Colonic mucosa (tissue), 4 donors: ENCODE measurements around the gene VRK1. TPM values are rescaled to one million over a fixed set of nuclear protein-coding genes. Genes with fewer than 3 reads are reported as not detected.

Experiments used
- DNase-seq: peaks from one replicate; pipeline ENCODE4 v3.0.0-alpha.2; 2020
- H3K27ac ChIP-seq: fragments of 200-600 bp; one replicate; pipeline ENCODE4 v1.8.0; 2021
- H3K27me3 ChIP-seq: fragments of 200-600 bp; one replicate; pipeline ENCODE4 v1.8.0; 2021
- H3K36me3 ChIP-seq: fragments of 200-600 bp; one replicate; pipeline ENCODE4 v1.8.0; 2021
- H3K4me1 ChIP-seq: fragments of 200-600 bp; one replicate; pipeline ENCODE4 v1.8.0; 2021; ENCODE audit warnings: mild to moderate bottlenecking
- H3K4me3 ChIP-seq: fragments of 200-600 bp; one replicate; pipeline ENCODE4 v1.8.0; 2021
- H3K9ac ChIP-seq, 2 donors: one replicate each; pipeline ENCODE4 v1.7.0; 2013; ENCODE audit warnings: control low read depth in 2 of 2, low read depth in 2 of 2, low read length in 2 of 2
- H3K9me3 ChIP-seq: fragments of 200-600 bp; one replicate; pipeline ENCODE4 v1.8.0; 2021
- CTCF ChIP-seq: fragments of 200-600 bp; IDR thresholded peaks from one replicate; pipeline ENCODE4 v1.8.0; 2022; ENCODE audit warnings: antibody characterized with exemption, mild to moderate bottlenecking
- intact Hi-C: fragments of 100-400 bp; cut with DNase I; formaldehyde crosslinking; loops from one replicate; pipeline ENCODE4 v1.14.1; 2022
- total RNA-seq, 2 donors: library from RNA; stranded (reverse); fragmentation: NEBNext Ultra II Directional in 1 of 2; extraction: Animal tissue kit (Norgen Biotek cat#: 25700) in 1 of 2; gene quantifications; one replicate each; pipeline ENCODE4 v1.2.1, GENCODE V29; 2021
- donor health status: healthy.
- donor health status: DM: no; HTN: no; CAD: no.
- donor health status: DM: no; HTN: no; CAD: no.

VRK1 gene
- total RNA-seq, 2 donors from 2014 or later: 13.0 to 35.9 TPM

GRCh38 chr14:96780500-96780899 lies 16.7 kb upstream of the VRK1 start:
- no peak overlapping the region for H3K4me3 ChIP-seq
- H3K27me3 ChIP-seq: no peaks in the 10 kb centered on the region
- DNase-seq: no peak
- H3K27ac ChIP-seq: no peak overlapping the region
- H3K9ac ChIP-seq: no peak overlapping the region
- H3K36me3 ChIP-seq: no peaks in the 10 kb centered on the region
- intact Hi-C loops: no loop called here
- H3K4me1 ChIP-seq: no peaks in the 10 kb centered on the region
- H3K9me3 ChIP-seq: no peaks in the 10 kb centered on the region
- TF ChIP-seq CTCF: no peak

- TF ChIP-seq CTCF: no peak
- Histone ChIP-seq H3K9ac (no peak overlapping the region), H3K4me1 (no peaks in the 10 kb centered on the region), H3K9me3 (no peaks in the 10 kb centered on the region), H3K27ac (no peak overlapping the region), H3K36me3 (no peaks in the 10 kb centered on the region), H3K4me3 (no peak overlapping the region), H3K27me3 (no peaks in the 10 kb centered on the region)
- DNase-seq: no peak
- intact Hi-C loops: no loop called here
Observed at GRCh38 chr14:96781371-96781770, 15.8 kb upstream of the VRK1 start.

- no peaks in the 10 kb centered on the region for H3K9me3 ChIP-seq
- intact Hi-C loops: no loop called here
- no peak overlapping the region for H3K27ac ChIP-seq
- no peaks in the 10 kb centered on the region for H3K4me1 ChIP-seq
- DNase-seq: no peak
- H3K36me3 ChIP-seq: no peaks in the 10 kb centered on the region
- no peak for TF ChIP-seq CTCF
- no peaks in the 10 kb centered on the region for H3K27me3 ChIP-seq
- H3K9ac ChIP-seq: no peak overlapping the region
- H3K4me3 ChIP-seq: no peak overlapping the region
Observed at GRCh38 chr14:96782436-96782835, 14.7 kb upstream of the VRK1 start.

- Histone ChIP-seq H3K27me3 (no peaks in the 10 kb centered on the region), H3K9ac (no peak overlapping the region), H3K9me3 (no peaks in the 10 kb centered on the region), H3K4me1 (no peaks in the 10 kb centered on the region), H3K36me3 (no peaks in the 10 kb centered on the region), H3K27ac (no peak overlapping the region), H3K4me3 (no peak overlapping the region)
- TF ChIP-seq CTCF: no peak
- intact Hi-C loops: no loop called here
- DNase-seq: no peak
Observed at GRCh38 chr14:96783043-96783914, 13.9 kb upstream of the VRK1 start.

- H3K9ac ChIP-seq: no peak overlapping the region
- no peaks in the 10 kb centered on the region for H3K27me3 ChIP-seq
- H3K27ac ChIP-seq: no peak overlapping the region
- intact Hi-C loops: no loop called here
- DNase-seq: no peak
- no peak overlapping the region for H3K4me3 ChIP-seq
- no peaks in the 10 kb centered on the region for H3K4me1 ChIP-seq
- no peaks in the 10 kb centered on the region for H3K36me3 ChIP-seq
- no peak for TF ChIP-seq CTCF
- no peaks in the 10 kb centered on the region for H3K9me3 ChIP-seq
Observed at GRCh38 chr14:96783915-96784224, 13.3 kb upstream of the VRK1 start.
